GM13976 (cell line): Measurements from ENCODE around the gene DSCAM.

ENCODE experiments used
- DNase-seq: peaks from one replicate; pipeline ENCODE4 v3.0.0; 2012; ENCODE audit warnings: low spot score
- in situ Hi-C: fragments of 300-500 bp; cut with MboI; formaldehyde crosslinking; loops from one replicate; pipeline ENCODE4 v1.12.0; 2022; ENCODE audit warnings: low sequenced_read_pairs, mixed read lengths, inconsistent platforms; ENCODE audit not compliant: unreplicated experiment
- TF ChIP-seq, protein P1 (sequence below): IDR thresholded peaks from 2 replicates; pipeline ENCODE4 v1.5.1; 2012; ENCODE audit warnings: borderline replicate concordance, mild to moderate bottlenecking; ENCODE audit not compliant: insufficient read depth; ENCODE audit errors: extremely low read depth, missing control alignments, control extremely low read depth

The DSCAM gene

DNA sequence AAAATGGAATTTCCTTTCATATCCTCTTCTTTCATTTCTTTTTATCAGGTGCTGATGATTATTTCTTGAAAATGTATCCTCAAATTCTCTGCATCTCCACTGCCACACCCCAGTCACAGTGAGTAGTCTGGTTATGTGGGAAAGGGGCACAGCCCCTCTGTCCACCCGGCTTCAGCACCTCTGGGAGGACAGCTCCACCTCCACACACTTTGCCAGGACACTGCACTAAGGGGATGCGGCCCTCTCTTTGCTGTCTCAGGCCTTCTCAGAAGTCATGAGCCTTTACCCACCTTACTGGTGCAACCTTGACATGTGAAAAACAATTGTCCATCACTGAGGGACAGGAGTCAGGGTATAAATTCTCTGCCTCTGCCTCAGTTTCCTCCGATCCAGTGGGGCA is 546.7 kb downstream of the DSCAM start:
- TF ChIP-seq, protein P1, sequence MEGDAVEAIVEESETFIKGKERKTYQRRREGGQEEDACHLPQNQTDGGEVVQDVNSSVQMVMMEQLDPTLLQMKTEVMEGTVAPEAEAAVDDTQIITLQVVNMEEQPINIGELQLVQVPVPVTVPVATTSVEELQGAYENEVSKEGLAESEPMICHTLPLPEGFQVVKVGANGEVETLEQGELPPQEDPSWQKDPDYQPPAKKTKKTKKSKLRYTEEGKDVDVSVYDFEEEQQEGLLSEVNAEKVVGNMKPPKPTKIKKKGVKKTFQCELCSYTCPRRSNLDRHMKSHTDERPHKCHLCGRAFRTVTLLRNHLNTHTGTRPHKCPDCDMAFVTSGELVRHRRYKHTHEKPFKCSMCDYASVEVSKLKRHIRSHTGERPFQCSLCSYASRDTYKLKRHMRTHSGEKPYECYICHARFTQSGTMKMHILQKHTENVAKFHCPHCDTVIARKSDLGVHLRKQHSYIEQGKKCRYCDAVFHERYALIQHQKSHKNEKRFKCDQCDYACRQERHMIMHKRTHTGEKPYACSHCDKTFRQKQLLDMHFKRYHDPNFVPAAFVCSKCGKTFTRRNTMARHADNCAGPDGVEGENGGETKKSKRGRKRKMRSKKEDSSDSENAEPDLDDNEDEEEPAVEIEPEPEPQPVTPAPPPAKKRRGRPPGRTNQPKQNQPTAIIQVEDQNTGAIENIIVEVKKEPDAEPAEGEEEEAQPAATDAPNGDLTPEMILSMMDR = no peak
- in situ Hi-C loops = no loop called here
- no peak for DNase-seq

DNA sequence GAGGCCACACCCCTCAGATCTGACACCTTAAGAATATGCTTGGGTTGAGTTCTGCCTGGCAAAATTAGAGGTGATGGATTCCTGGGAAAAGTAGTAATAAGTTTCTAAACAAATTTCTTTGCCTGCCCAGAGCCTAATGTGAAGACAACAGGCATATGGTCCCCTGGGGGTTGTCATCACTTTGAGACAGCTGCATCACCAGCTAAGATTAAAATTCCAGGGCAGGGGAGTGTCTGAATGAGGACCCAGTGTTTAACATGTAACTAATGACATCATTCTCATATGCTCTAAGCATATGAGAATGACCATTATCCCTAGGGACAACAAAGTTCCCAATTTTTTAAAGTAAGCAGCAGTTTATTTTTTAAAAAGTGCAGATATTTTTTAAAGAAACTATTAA is 547.5 kb downstream of the DSCAM start:
- DNase-seq = no peak
- in situ Hi-C loops = no loop called here
- TF ChIP-seq, protein P1 = no peak

DNA sequence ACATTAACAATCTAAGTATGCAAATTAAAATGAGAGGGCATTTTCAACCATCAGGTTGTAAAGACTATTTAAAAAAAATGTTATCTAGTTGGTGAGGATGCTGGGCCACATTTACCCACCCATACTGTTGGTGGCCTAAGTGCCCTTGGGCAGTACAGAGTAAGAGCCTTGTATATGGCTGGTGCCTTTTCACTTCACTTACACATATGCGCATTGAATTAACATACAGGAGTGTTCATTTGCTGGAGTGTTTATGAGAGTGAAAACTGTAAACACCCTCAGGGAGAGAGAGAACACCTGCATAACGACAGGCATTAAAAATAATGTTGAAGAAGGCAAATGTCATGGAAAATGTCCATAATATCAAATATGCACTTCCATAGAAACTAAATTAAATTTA is 552.6 kb downstream of the DSCAM start:
- no peak for DNase-seq
- TF ChIP-seq, protein P1 = no peak
- in situ Hi-C loops = no loop called here

DNA sequence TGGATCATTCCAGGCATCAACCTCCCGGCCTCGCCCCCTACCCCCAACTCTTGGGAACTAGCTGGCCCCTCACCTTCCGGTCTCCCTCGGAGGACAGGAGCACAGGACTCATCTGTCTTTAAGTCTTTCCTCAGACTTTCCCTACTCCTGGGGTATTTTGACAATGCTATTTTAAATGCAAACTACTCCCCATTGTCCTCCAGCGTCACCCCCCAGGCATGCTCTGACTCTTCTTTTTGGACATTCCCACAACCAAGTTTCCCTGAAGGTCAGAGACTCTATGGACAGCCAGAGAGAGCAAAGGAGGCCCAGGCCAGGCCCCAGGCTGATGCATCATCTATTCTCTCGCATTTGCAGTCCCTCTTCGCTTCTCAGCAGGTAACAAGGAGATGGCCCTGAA is 555.4 kb downstream of the DSCAM start:
- in situ Hi-C loops = no loop called here
- DNase-seq = no peak
- TF ChIP-seq, protein P1 = no peak

DNA sequence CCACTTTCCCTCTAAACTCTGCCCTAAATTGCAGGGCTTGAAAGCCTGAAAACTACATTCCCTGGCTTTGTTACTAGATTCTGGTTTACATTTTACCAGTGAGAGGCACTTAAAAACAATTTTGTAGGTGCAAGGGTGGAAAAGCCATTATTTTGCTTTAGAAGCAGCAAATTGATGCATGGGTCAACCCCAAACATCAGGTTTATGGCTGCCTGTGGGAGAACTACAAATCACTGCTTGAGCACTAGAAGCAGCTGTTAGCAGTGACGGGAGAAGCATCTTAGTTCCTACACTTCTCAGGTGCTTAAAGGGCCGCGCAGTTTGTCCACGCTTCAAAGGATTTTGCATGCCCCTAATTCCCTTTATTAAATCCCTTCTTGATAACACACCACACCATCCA is 562.5 kb downstream of the DSCAM start:
- TF ChIP-seq, protein P1 = no peak
- in situ Hi-C loops = no loop called here
- DNase-seq = no peak

DNA sequence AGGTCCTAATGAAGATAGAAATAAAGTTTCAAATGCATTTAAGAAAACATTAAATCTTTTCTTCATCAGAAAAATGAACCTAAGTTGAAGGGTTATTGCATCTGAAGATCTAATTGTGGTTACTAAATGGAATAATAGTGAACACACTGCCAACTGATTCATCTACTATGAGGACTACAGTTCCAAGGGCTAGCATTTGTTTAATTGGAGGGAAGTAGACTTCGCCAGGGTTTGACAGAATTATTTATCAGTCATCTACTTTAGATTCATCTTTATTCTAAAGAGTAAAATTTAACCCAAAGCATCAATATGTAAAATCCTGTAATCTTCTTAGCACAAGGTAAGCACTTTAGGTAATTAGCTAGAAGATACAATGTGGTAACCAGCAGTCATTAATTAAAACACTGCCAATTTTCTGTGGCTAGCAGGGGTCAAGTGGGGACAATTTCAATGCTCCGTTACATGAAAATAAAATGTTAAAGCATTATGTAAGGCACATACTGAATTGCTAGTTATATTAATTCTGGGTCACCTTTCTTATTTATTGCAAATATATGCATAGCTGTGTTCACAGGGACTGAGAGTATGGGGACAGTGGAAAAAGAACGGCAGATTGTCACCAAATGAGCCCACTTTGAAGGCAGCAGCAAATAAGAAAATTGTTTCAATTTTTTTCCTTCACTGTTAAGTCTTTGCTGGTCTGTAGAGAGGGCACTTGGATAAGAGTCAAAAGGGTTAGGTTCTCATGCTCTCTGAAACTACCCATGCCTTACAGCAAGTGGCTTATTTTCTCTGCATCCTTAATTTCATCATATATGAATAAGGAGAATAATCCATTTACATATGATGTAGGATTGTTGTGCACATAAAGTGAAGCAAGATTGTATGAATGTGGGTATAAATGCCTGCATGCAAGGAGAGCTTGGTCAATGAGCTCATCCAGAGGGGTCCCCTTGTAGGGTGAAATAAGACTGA is 563.8 kb downstream of the DSCAM start:
- no peak for DNase-seq
- TF ChIP-seq, protein P1 = no peak
- in situ Hi-C loops = no loop called here

DNA sequence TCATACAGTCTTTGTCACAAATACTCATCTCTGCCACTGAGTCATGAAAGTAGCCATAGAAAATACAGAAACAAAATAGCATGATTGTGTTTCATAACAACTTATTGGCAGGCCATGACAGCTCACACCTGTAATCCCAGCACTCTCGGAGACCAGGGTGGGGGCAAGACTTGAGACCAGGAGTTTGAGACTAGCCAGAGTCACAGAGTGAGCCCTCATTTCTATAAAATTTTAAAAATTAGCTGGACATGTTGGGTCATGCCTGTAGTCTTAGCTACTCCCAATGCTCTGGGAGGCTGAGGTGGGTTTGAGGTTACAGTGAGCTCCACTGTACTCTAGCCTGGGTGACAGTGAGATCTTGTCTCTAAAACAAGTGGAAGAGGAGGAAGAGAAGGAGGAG is 568.6 kb downstream of the DSCAM start:
- in situ Hi-C loops = no loop called here

More for the DNA sequence above, 568.6 kb downstream of the DSCAM start:
- DNase-seq = no peak
- TF ChIP-seq, protein P1 = no peak
